Osteocyte (in vitro differentiated cells): ENCODE measurements around the gene RAPGEF4. TPM values are rescaled to one million over a fixed set of nuclear protein-coding genes. Genes with fewer than 3 reads are reported as not detected.

ENCODE experiments used
- DNase-seq: peaks from one replicate; pipeline ENCODE4 v3.0.0; 2021; ENCODE audit warnings: mixed read lengths; ENCODE audit not compliant: unreplicated experiment; ENCODE audit errors: extremely low spot score
- H3K27ac Mint-ChIP-seq: one replicate; pipeline ENCODE4 v1.8.0; 2021; ENCODE audit warnings: mild to moderate bottlenecking, mixed read lengths; ENCODE audit not compliant: unreplicated experiment
- H3K27me3 Mint-ChIP-seq: one replicate; pipeline ENCODE4 v1.8.0; 2021; ENCODE audit warnings: mixed read lengths; ENCODE audit not compliant: unreplicated experiment
- H3K36me3 Mint-ChIP-seq: one replicate; pipeline ENCODE4 v1.8.0; 2021; ENCODE audit warnings: mixed read lengths; ENCODE audit not compliant: unreplicated experiment
- H3K4me1 Mint-ChIP-seq: one replicate; pipeline ENCODE4 v1.8.0; 2021; ENCODE audit warnings: mixed read lengths; ENCODE audit not compliant: unreplicated experiment
- H3K4me3 Mint-ChIP-seq: one replicate; pipeline ENCODE4 v1.8.0; 2021; ENCODE audit warnings: mild to moderate bottlenecking, moderate library complexity, mixed read lengths; ENCODE audit not compliant: unreplicated experiment
- H3K9me3 Mint-ChIP-seq: one replicate; pipeline ENCODE4 v1.8.0; 2021; ENCODE audit warnings: mixed read lengths; ENCODE audit not compliant: unreplicated experiment
- CTCF ChIP-seq: fragments of 200-600 bp; sonication (generic); IDR thresholded peaks from 2 replicates; pipeline ENCODE4 v1.5.0; 2021; ENCODE audit warnings: antibody characterized with exemption, mild to moderate bottlenecking, moderate library complexity
- total RNA-seq: library from RNA; stranded (reverse); gene quantifications from 2 replicates; pipeline ENCODE4 v1.2.1, GENCODE V29; 2021

The RAPGEF4 gene
- total RNA-seq, 1 donor from 2014 or later: 0.91 TPM

- TF ChIP-seq CTCF: no peak
Observed at GRCh38 chr2:172904236-172904635, 168.6 kb downstream of the RAPGEF4 start.

GRCh38 chr2:172905937-172906811, 170.5 kb downstream of the RAPGEF4 start:
- Mint-ChIP-seq H3K4me3 (no peak overlapping the region), H3K4me1 (peaks cover 7% of the 10 kb centered on the region), H3K27me3 (peaks cover 13% of the 10 kb centered on the region), H3K27ac (no peak overlapping the region), H3K36me3 (no peaks in the 10 kb centered on the region), H3K9me3 (no peaks in the 10 kb centered on the region)
- DNase-seq: no peak
- no peak for TF ChIP-seq CTCF

More at GRCh38 chr2:172904236-172904635, 168.6 kb downstream of the RAPGEF4 start:
- Mint-ChIP-seq H3K27ac (no peak overlapping the region), H3K4me3 (no peak overlapping the region), H3K9me3 (no peaks in the 10 kb centered on the region), H3K36me3 (no peaks in the 10 kb centered on the region), H3K27me3 (peaks cover 20% of the 10 kb centered on the region), H3K4me1 (peaks cover 7% of the 10 kb centered on the region)
- no peak for DNase-seq

- H3K4me3 Mint-ChIP-seq: no peak overlapping the region
- H3K36me3 Mint-ChIP-seq: no peaks in the 10 kb centered on the region
- H3K27me3 Mint-ChIP-seq: peaks cover 8% of the 10 kb centered on the region
- H3K27ac Mint-ChIP-seq: no peak overlapping the region
- H3K4me1 Mint-ChIP-seq: peaks cover 7% of the 10 kb centered on the region
- no peak for TF ChIP-seq CTCF
- H3K9me3 Mint-ChIP-seq: no peaks in the 10 kb centered on the region
- DNase-seq: no peak
Observed at GRCh38 chr2:172908275-172908674, 172.6 kb downstream of the RAPGEF4 start.

GRCh38 chr2:172909454-172909853, 173.8 kb downstream of the RAPGEF4 start:
- Mint-ChIP-seq H3K36me3 (no peaks in the 10 kb centered on the region), H3K27me3 (peaks cover 4% of the 10 kb centered on the region), H3K4me3 (no peak overlapping the region), H3K4me1 (peaks cover 7% of the 10 kb centered on the region), H3K27ac (no peak overlapping the region), H3K9me3 (no peaks in the 10 kb centered on the region)
- no peak for TF ChIP-seq CTCF
- DNase-seq: no peak

- Mint-ChIP-seq H3K4me1 (no peaks in the 10 kb centered on the region), H3K27ac (no peak overlapping the region), H3K9me3 (no peaks in the 10 kb centered on the region), H3K27me3 (no peaks in the 10 kb centered on the region), H3K36me3 (no peaks in the 10 kb centered on the region), H3K4me3 (no peak overlapping the region)
- no peak for DNase-seq
- TF ChIP-seq CTCF: no peak
Observed at GRCh38 chr2:172912266-172912665, 176.6 kb downstream of the RAPGEF4 start.
